HEK293T (cell line): Measurements from ENCODE around the gene TXN2.
"Not testable (repeated sequence)": the region's sequence is repeated elsewhere in the genome, so short reads cannot be mapped to it uniquely, and the experiment has no call there.

ENCODE experiments used
- CTCF ChIA-PET: fragments of 350-600 bp; formaldehyde crosslinking; extraction: SDS; loops from one replicate; lab custom pipeline; 2021; ENCODE audit warnings: antibody characterized with exemption, inconsistent platforms; lab: Yijun Ruan, JAX
- POLR2A ChIA-PET: fragments of 350-600 bp; formaldehyde crosslinking; extraction: SDS; loops from one replicate; lab custom pipeline; 2020; ENCODE audit warnings: antibody characterized with exemption, inconsistent platforms; lab: Yijun Ruan, JAX
- DNase-seq: peaks from one replicate; pipeline ENCODE4 v3.0.0; 2012; ENCODE audit warnings: mixed read lengths; ENCODE audit errors: extremely low spot score
- ARNT ChIP-seq: fragments of 450-650 bp; IDR thresholded peaks from 2 replicates; pipeline ENCODE4 v1.6.1; 2017; ENCODE audit warnings: mild to moderate bottlenecking
- BHLHE40 ChIP-seq: fragments of 450-650 bp; IDR thresholded peaks from 2 replicates; pipeline ENCODE4 v1.6.1; 2016; ENCODE audit warnings: mild to moderate bottlenecking, moderate library complexity, borderline replicate concordance
- CTBP1 ChIP-seq: fragments of 450-650 bp; IDR thresholded peaks from 2 replicates; pipeline ENCODE4 v1.6.1; 2016; ENCODE audit warnings: borderline replicate concordance
- ELF4 ChIP-seq: fragments of 450-650 bp; IDR thresholded peaks from 2 replicates; pipeline ENCODE4 v1.6.1; 2017; ENCODE audit warnings: antibody characterized with exemption
- FOXA1 ChIP-seq: fragments of 450-650 bp; IDR thresholded peaks from 2 replicates; pipeline ENCODE4 v1.6.1; 2016; ENCODE audit warnings: mild to moderate bottlenecking
- FOXK2 ChIP-seq: fragments of 450-650 bp; IDR thresholded peaks from 2 replicates; pipeline ENCODE4 v1.6.1; 2016; ENCODE audit warnings: mild to moderate bottlenecking
- FOXM1 ChIP-seq: fragments of 450-650 bp; IDR thresholded peaks from 2 replicates; pipeline ENCODE4 v1.6.1; 2017; ENCODE audit warnings: mild to moderate bottlenecking, borderline replicate concordance
- HDGF ChIP-seq: fragments of 450-650 bp; IDR thresholded peaks from 2 replicates; pipeline ENCODE4 v1.6.1; 2017; ENCODE audit warnings: antibody characterized with exemption, borderline replicate concordance
- L3MBTL2 ChIP-seq: fragments of 450-650 bp; conservative IDR thresholded peaks from 2 replicates; pipeline ENCODE4 v1.6.1; 2016; ENCODE audit warnings: mild to moderate bottlenecking
- LEF1 ChIP-seq: fragments of 450-650 bp; IDR thresholded peaks from 2 replicates; pipeline ENCODE4 v1.6.1; 2017; ENCODE audit warnings: mild to moderate bottlenecking, borderline replicate concordance
- NFRKB ChIP-seq: fragments of 450-650 bp; IDR thresholded peaks from 2 replicates; pipeline ENCODE4 v1.6.1; 2016; ENCODE audit warnings: mild to moderate bottlenecking, moderate library complexity
- PKNOX1 ChIP-seq: fragments of 450-650 bp; IDR thresholded peaks from 2 replicates; pipeline ENCODE4 v1.6.1; 2016
- SP1 ChIP-seq: fragments of 450-650 bp; IDR thresholded peaks from 2 replicates; pipeline ENCODE4 v1.6.1; 2017
- SUZ12 ChIP-seq: fragments of 450-650 bp; IDR thresholded peaks from 2 replicates; pipeline ENCODE4 v1.6.1; 2016; ENCODE audit warnings: mild to moderate bottlenecking
- TARDBP ChIP-seq: fragments of 450-650 bp; IDR thresholded peaks from 2 replicates; pipeline ENCODE4 v1.6.1; 2016
- ZNF384 ChIP-seq: fragments of 450-650 bp; IDR thresholded peaks from 2 replicates; pipeline ENCODE4 v1.6.1; 2016

Gene TXN2

GRCh38 chr22:36454916-36455570 is 26.4 kb downstream of the TXN2 start:
- peak; percentile 92 for DNase-seq
- TF ChIP-seq SUZ12 (no peak), SP1 (no peak), TARDBP (no peak), FOXM1 (no peak), ZNF384 (no peak), BHLHE40 (no peak), PKNOX1 (no peak), LEF1 (no peak), NFRKB (no peak), L3MBTL2 (no peak; the same call in 1 of the 2 replicates), CTBP1 (no peak; the same call in 1 of the 2 replicates), FOXA1 (no peak)
- CTCF ChIA-PET: no interaction called here
- POLR2A ChIA-PET: interaction anchor here (0.8 to 1.7 kb wide), 5 partner anchors 12 to 67 kb away, joined by 3 to 6 read pairs (median 4); partner anchors contain the start of genes MYH9 and TXN2

- TF ChIP-seq LEF1: no peak
- POLR2A ChIA-PET: interaction anchor here (1.7 kb wide), 1 partner anchor 16 kb away, joined by 3 read pairs; no protein-coding TSS in a partner anchor
- DNase-seq: no peak
- CTCF ChIA-PET: no interaction called here
These were observed 27.5 kb downstream of the TXN2 start for GRCh38 chr22:36453855-36454378.

- CTCF ChIA-PET, DNase-seq: not testable (repeated sequence)
- POLR2A ChIA-PET: interaction anchor here (0.7 kb wide), 1 partner anchor 10 kb away, joined by 3 read pairs; no protein-coding TSS in a partner anchor
These were observed 28.3 kb downstream of the TXN2 start for GRCh38 chr22:36452978-36453607.

GRCh38 chr22:36452250-36452977 is 29.0 kb downstream of the TXN2 start:
- no peak for DNase-seq
- ChIA-PET POLR2A (interaction anchor here (0.7 kb wide), 1 partner anchor 10 kb away, joined by 3 read pairs; no protein-coding TSS in a partner anchor), CTCF (no interaction called here)
- TF ChIP-seq BHLHE40: no peak
- no peak for TF ChIP-seq LEF1
- TF ChIP-seq TARDBP: no peak
- no peak for TF ChIP-seq SP1
- no peak for TF ChIP-seq NFRKB
- TF ChIP-seq ZNF384: no peak
- TF ChIP-seq FOXM1: no peak
- no peak for TF ChIP-seq CTBP1
- TF ChIP-seq PKNOX1: no peak
- TF ChIP-seq FOXA1: no peak
- TF ChIP-seq ELF4: no peak
- TF ChIP-seq ARNT: no peak
- no peak for TF ChIP-seq L3MBTL2

- POLR2A ChIA-PET, DNase-seq: not testable (repeated sequence)
- CTCF ChIA-PET: interaction anchor here (0.6 kb wide), 1 partner anchor 10 kb away, joined by 3 read pairs; no protein-coding TSS in a partner anchor
These were observed 30.5 kb downstream of the TXN2 start for GRCh38 chr22:36450923-36451322.

- no peak for DNase-seq
- TF ChIP-seq LEF1 (no peak), L3MBTL2 (no peak), FOXK2 (no peak), SUZ12 (no peak), HDGF (no peak), ELF4 (no peak)
- ChIA-PET POLR2A (no interaction called here), CTCF (no interaction called here)
These were observed 31.8 kb downstream of the TXN2 start for GRCh38 chr22:36449596-36450175.

- no peak for DNase-seq
- POLR2A ChIA-PET: interaction anchor here (1.4 kb wide), 2 partner anchors 11 to 59 kb away, joined by 3 to 5 read pairs; partner anchors contain the start of gene FOXRED2
- no peak for TF ChIP-seq TARDBP
- TF ChIP-seq FOXK2: no peak
- TF ChIP-seq NFRKB: no peak
- no peak for TF ChIP-seq SUZ12
- TF ChIP-seq PKNOX1: no peak
- TF ChIP-seq ZNF384: no peak
- no peak for TF ChIP-seq BHLHE40
- no peak for TF ChIP-seq L3MBTL2
- no peak for TF ChIP-seq ELF4
- no peak for TF ChIP-seq FOXM1
- no peak for TF ChIP-seq FOXA1
- TF ChIP-seq ARNT: no peak
- no peak for TF ChIP-seq LEF1
- no peak for TF ChIP-seq SP1
- no peak for TF ChIP-seq HDGF
- no peak for TF ChIP-seq CTBP1
- CTCF ChIA-PET: no interaction called here
These were observed 33.8 kb downstream of the TXN2 start for GRCh38 chr22:36447632-36448031.
